LHCN-M2 (cell line): Measurements from ENCODE around the gene ITGB1. TPM values are rescaled to one million over a fixed set of nuclear protein-coding genes. Genes with fewer than 3 reads are reported as not detected.

Experiments used
- DNase-seq: peaks from one replicate; pipeline ENCODE4 v3.0.0-alpha.2; 2012; ENCODE audit warnings: low read depth
- total RNA-seq: library from RNA; depleted of rRNA; stranded (reverse); fragments of >200 nt; gene quantifications from 2 replicates; pipeline ENCODE4 v1.2.3, GENCODE V29; 2014

The ITGB1 gene
- total RNA-seq, 1 experiment from 2014 or later = 1,506 TPM

DNA sequence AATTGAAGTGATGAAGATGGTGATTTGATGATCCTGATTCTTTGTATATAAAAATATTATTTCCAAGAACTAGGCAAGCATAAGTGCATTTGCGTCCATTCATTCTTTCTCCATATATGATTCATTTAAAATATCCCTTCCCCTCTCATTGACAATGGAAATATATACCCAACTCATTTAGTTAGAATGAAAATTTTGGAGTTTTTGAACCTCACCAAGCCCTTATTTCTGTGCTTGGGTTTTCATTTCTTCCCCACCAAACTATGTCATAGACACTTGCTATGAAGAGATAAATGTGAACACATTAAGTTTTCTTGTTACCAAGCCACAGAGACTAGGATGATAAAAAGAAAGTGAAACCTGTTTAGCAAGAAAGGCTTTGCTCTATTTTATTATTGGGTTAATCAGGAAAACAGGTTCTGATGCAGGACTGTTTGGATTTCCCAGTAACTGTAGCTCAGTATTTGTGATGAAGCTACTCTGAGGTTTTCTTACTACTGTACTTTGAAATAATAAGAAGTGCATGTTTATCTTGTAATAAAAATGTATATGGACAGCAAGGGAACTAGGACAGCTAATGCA lies 68.3 kb downstream of the ITGB1 start:
- no peak for DNase-seq

DNA sequence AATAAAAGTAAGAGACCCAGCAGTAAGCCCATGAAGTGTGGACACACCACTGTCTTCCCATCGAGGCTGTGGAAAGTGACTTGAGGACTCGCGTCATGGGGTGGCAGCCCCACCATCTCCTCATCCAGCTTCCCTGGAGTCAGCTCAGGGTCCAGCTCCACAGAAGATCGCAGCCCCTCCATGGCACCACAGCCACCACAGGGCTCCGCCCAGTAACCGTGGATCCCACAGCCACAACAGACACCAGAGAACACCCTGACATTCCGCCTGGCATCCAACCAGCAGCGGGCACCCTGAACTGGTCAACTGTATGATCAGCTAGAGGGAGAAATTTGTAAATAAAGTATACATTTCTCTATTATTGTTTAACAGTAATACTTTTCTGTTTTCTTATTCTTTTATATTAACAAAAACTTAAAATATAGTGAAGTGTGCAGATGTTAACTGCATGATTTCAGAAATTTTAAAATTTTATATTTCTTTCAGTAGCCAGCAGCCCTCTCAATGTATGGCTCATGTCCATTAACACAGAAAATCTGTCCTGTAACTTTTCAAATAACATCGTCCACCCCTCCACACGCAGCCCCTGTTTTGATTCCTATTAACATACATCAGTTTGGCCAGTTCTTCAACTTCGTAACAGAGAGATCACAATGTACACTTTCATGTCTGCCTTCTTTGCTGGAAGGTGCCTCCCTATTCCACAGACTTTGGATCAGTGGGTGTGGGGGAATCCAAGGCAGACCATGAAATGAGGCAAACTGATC lies 69.7 kb downstream of the ITGB1 start:
- DNase-seq = no peak

DNA sequence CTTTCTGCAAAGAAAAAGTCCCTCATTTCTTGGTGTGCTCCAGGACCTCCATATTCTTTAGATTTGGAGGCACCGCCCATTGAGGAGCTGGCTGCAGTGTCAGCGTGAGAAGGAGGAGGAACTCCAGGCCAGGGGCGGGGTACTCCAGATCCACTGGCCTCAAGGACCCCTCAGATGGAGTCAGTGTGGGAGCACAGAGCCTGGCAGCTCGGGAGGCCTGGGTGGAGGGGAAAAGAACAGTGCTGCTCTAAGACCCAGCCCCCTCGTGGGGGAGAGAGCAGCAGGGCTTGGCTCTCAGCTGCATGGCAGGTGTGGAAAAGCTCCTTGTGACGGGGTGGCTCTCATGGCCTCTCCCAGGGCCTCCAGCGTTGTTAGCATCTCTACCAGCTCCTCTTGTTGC lies 70.5 kb downstream of the ITGB1 start:
- no peak for DNase-seq

DNA sequence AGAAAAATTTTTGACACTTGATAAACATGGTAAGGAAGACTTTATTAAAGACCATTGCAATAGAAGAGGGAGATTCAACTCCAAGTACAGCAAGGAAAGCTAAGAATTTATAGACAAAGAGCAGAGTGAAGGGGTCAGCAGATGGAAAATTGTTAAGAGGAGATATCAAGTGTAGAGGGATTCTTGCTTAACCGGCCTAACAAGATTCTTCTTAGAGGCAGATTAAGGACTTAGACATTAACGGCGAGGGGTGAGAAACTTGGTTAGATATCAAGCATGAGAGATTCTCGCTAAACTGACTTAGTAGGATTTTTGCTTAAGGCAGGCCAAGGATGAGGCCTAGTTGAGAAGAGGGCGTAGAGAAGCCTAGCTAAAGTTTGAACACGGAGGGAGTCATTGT lies 76.0 kb downstream of the ITGB1 start:
- no peak for DNase-seq

DNA sequence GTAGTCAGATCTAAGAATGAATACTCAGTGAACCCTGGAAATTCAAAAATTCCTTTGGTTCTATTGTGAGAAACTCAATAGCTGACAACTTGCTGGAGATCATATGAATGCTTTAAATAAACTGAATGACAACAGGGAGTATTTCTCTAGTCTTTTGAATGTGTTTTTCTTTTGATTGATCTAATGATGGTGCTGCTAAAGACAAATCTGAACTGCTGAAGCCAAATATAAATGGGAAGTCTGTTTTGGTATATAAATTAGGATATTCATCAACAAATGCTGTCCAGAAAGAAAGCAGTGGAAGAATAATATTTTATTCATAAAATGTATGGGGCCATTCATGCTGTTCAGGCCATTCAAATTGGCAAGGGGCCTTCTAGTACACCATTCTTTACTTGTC lies 79.4 kb downstream of the ITGB1 start:
- no peak for DNase-seq

DNA sequence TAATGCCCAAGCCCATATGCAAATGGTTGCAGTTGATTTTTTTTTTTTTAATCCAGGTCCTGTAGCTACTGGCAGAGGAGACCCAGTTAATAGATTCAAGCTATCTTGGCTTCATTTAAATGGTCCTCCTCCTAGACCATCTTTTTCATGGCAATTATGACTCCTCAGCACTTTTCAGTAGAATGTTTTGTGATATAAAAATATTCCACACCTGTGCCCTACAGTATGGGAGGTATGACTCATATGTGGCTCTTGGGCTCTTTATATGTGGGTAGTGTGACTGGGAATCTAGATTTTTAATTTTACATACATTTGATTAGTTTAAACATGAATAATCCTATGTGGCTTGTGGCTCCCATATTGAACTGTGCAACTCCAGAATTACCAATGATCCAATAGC lies 80.1 kb downstream of the ITGB1 start:
- DNase-seq = peak; percentile 24

DNA sequence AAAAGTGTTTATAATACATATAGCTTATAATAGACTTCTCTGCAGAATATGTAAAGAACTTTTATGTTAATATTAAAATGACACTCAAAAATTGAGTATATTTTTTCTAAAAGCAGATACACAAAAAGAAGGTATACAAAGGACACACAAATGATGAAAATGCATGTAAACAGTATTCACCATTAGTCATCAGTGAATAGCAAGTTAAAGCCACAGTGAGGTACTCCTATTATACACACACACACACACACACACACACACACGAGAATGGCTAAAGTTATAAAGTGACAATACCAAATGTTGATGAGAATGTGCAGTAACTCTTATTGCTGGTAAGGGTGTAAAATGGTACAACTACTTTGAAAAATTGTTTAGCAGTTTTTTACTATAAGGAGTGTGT lies 92.9 kb downstream of the ITGB1 start:
- no peak for DNase-seq

DNA sequence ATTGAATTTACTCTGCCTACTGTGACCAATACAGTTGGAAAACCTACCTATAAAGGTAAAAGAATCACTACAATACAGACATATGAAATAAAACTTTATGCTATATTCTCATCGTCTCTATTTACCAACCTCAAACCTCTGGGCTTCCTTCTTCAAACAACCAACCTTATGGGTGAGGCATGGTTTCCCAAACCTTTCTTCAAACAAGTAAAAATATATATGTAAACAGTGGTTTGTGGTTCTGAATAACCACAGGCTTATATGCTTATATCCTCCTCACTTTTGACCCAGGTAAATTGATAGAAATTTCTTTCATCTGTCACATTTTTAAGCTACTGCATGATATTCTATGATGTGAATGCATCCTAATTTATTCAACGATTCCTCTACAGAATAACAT lies 103.6 kb downstream of the ITGB1 start:
- DNase-seq = no peak

DNA sequence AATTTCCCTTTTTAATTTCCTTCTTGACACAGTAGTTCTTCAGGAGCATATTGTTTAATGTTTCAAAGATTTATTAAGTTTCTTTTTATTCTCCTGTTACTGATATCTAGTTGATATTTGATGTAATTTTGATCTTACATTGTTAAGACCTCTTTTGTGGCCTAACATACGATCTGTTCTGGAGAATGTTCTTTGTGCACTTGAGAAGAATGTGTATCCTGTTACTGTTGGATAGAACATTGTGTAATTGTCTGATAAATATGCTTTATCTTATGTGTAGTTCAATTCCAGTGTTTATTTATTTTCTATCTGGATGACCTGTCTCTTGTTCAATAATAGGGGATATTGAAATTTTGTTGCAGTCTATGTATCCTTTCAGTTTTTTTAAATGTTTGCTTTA lies 106.7 kb downstream of the ITGB1 start:
- DNase-seq = no peak
